Subcutaneous adipose tissue (tissue), 4 donors: ENCODE data around the gene OGN. TPM values are rescaled to one million over a fixed set of nuclear protein-coding genes. Genes with fewer than 3 reads are reported as not detected.

Experiments
- total RNA-seq, 4 donors: library from RNA; depleted of rRNA; stranded (reverse); fragments of >200 nt; gene quantifications; one replicate each; pipeline ENCODE4 v1.1.0, GENCODE V29; 2016
- TF ChIP-seq, protein P1 (sequence below): fragments of 450-650 bp; IDR thresholded peaks from one replicate; pipeline ENCODE4 v1.5.1; 2016; ENCODE audit warnings: low read depth, mild to moderate bottlenecking, control low read depth, antibody characterized with exemption, moderate library complexity

OGN gene
- total RNA-seq, 4 donors from 2014 or later: 1.3 to 25.8 (median 13.3) TPM

- TF ChIP-seq, protein P1, sequence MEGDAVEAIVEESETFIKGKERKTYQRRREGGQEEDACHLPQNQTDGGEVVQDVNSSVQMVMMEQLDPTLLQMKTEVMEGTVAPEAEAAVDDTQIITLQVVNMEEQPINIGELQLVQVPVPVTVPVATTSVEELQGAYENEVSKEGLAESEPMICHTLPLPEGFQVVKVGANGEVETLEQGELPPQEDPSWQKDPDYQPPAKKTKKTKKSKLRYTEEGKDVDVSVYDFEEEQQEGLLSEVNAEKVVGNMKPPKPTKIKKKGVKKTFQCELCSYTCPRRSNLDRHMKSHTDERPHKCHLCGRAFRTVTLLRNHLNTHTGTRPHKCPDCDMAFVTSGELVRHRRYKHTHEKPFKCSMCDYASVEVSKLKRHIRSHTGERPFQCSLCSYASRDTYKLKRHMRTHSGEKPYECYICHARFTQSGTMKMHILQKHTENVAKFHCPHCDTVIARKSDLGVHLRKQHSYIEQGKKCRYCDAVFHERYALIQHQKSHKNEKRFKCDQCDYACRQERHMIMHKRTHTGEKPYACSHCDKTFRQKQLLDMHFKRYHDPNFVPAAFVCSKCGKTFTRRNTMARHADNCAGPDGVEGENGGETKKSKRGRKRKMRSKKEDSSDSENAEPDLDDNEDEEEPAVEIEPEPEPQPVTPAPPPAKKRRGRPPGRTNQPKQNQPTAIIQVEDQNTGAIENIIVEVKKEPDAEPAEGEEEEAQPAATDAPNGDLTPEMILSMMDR: no peak
Measured at GRCh38 chr9:92369075-92369474, 35.3 kb downstream of the OGN start.

DNA sequence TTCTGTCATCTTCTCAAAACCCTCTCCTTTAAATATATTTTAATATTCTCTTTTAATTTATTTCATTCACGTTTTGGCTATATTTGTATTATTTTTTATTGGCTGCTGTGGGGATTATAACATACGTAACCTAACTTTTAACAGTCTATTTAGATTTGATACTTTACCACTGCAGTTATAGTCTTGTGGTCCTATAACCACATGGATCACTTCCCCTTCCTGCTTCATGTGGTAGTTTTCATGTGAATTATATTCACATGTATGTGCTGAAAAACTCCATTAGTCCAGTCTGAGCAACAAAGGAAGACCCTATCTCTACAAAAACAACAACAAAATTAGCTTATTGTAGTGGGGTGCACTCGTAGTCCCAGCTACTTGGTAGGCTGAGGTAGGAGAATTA lies 44.3 kb downstream of the OGN start:
- TF ChIP-seq, protein P1: no peak

GRCh38 chr9:92359394-92359995 lies 44.9 kb downstream of the OGN start:
- TF ChIP-seq, protein P1: no peak

DNA sequence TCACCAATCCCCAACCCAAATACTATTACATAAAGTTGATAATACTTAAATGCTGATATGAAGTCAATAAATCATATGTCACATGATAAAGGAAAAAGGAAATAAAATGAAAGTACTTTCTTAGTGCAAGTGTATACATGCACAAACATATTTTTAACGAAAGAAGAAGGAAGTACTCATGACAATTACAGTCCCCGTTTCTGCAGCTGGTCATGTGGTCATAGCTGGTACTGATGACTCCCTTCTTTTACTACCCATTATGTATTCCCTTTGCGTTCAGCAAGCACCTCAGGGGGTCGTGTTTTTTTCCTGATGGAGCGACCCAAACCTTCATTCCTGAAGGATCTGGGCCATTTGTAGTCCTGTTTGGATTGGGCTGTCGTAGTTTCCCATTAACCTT lies 51.3 kb downstream of the OGN start:
- TF ChIP-seq, protein P1: no peak

DNA sequence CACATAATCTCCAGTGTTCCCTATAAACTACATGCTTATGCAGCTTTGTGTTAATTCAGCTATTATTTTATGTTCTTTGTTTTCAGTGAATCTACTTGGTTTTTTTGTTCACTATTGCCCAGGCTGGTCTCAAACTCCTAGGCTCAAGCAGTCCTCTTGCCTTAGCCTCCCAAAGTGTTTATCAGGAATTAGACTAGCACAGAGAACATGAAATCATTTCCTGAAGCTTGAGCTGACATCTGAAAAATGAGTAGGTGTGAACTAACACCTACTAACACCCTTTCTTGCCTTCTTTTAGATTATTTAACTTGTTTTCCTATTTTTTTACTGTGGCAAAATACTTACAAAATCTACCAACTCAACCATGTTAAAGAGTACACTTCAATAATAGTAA lies 53.6 kb downstream of the OGN start:
- TF ChIP-seq, protein P1: no peak

GRCh38 chr9:92349771-92350739 lies 54.3 kb downstream of the OGN start:
- TF ChIP-seq, protein P1: no peak

DNA sequence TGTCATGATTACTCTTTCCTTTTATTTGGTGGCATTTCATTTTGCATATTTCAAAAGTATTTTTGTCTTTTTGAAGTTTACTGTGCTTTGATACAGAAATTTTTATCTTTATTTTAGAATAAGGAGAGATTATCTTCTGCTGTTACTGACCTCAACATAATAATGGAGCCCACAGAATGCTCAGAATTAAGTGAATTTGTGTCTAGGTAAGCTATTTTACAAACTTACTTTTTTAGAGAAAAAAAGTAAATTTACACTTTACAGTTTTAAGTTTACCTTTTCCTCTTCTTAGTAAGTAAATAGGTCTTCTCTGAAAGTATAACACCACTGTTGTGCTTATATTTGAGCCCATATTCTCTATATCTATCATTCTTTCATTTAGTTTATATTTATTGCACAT lies 58.8 kb downstream of the OGN start:
- TF ChIP-seq, protein P1: no peak
